Stimulated activated CD4-positive, alpha-beta T cell treated with anti-CD3 and anti-CD28 coated beads, Interleukin-12 subunit alpha, Interleukin-12 subunit beta, amount 100 ng/mL, for 48 hours (primary cell): Measurements from ENCODE around the gene CCNYL1.
A peak's percentile ranks its signal among the peaks of the same experiment; 100 is the strongest.
"Not testable (repeated sequence)": the region's sequence is repeated elsewhere in the genome, so short reads cannot be mapped to it uniquely, and the experiment has no call there.

Source experiments
- DNase-seq, 3 donors: peaks; one replicate each; pipeline ENCODE4 v3.0.0-alpha.2; 2020; ENCODE audit warnings: low read depth in 2 of 3, low spot score in 1 of 3

CCNYL1 gene

GRCh38 chr2:207710814-207711740, at the start of gene CCNYL1:
Gene CCNYL1 (plus strand): TSS chr2:207711640. CDS start chr2:207711897, 257 bp downstream.
- peak; percentile 92 to 97 (median 97) for DNase-seq

- DNase-seq = no peak
Measured at GRCh38 chr2:207662203-207662602, 49.2 kb upstream of the CCNYL1 start.

- DNase-seq = no peak
Measured at GRCh38 chr2:207663870-207664545, 47.4 kb upstream of the CCNYL1 start.

- DNase-seq = no peak
Measured at GRCh38 chr2:207670887-207671286, 40.6 kb upstream of the CCNYL1 start.

GRCh38 chr2:207673431-207673830, 38.0 kb upstream of the CCNYL1 start:
- no peak for DNase-seq

GRCh38 chr2:207674266-207674774, 37.1 kb upstream of the CCNYL1 start:
- no peak for DNase-seq

GRCh38 chr2:207674826-207675225, 36.6 kb upstream of the CCNYL1 start:
- DNase-seq = no peak

GRCh38 chr2:207676827-207677354, 34.5 kb upstream of the CCNYL1 start:
- no peak for DNase-seq

GRCh38 chr2:207681431-207681830, 30.0 kb upstream of the CCNYL1 start:
- no peak for DNase-seq

- DNase-seq = no peak
Measured at GRCh38 chr2:207682557-207682956, 28.9 kb upstream of the CCNYL1 start.

GRCh38 chr2:207683438-207683837, 28.0 kb upstream of the CCNYL1 start:
- DNase-seq = no peak

GRCh38 chr2:207683879-207684627, 27.4 kb upstream of the CCNYL1 start:
- DNase-seq = no peak

GRCh38 chr2:207686812-207687211, 24.6 kb upstream of the CCNYL1 start:
- DNase-seq = no peak

- DNase-seq = no peak
Measured at GRCh38 chr2:207688597-207688996, 22.8 kb upstream of the CCNYL1 start.

- not testable (repeated sequence) for DNase-seq
Measured at GRCh38 chr2:207690845-207691461, 20.5 kb upstream of the CCNYL1 start.

- DNase-seq = peak; percentile 4 to 27 (median 17)
Measured at GRCh38 chr2:207692206-207693065, 19.0 kb upstream of the CCNYL1 start.

- DNase-seq = no peak
Measured at GRCh38 chr2:207693641-207694249, 17.7 kb upstream of the CCNYL1 start.

GRCh38 chr2:207694811-207695281, 16.6 kb upstream of the CCNYL1 start:
- DNase-seq = no peak

- no peak for DNase-seq
Measured at GRCh38 chr2:207695293-207695692, 16.1 kb upstream of the CCNYL1 start.
